Measurements from ENCODE around the gene KIRREL2.
"Not testable (repeated sequence)": the region's sequence is repeated elsewhere in the genome, so short reads cannot be mapped to it uniquely, and the experiment has no call there.

KIRREL2 gene

GRCh38 chr19:35856546-35857149 is at the start of gene KIRREL2:
Gene KIRREL2 (plus strand): TSS chr19:35856911. CDS start chr19:35857120, 209 bp downstream.
- peak; percentile 25 for DNase-seq

GRCh38 chr19:35807633-35808032 is 49.1 kb upstream of the KIRREL2 start:
- DNase-seq = no peak

GRCh38 chr19:35811317-35812219 is 45.1 kb upstream of the KIRREL2 start:
- DNase-seq = no peak

GRCh38 chr19:35812220-35813042 is 44.3 kb upstream of the KIRREL2 start, which contains the start of gene PRODH2:
Gene PRODH2 (minus strand): TSS chr19:35812845. CDS start chr19:35812805, 40 bp downstream.
- no peak for DNase-seq

GRCh38 chr19:35813043-35813890 is 43.4 kb upstream of the KIRREL2 start:
- DNase-seq = no peak

GRCh38 chr19:35816262-35816661 is 40.4 kb upstream of the KIRREL2 start:
- no peak for DNase-seq

- DNase-seq = no peak
These were observed 39.9 kb upstream of the KIRREL2 start for GRCh38 chr19:35816846-35817245.

- DNase-seq = no peak
These were observed 38.3 kb upstream of the KIRREL2 start for GRCh38 chr19:35818445-35818844.

- DNase-seq = no peak
These were observed 34.1 kb upstream of the KIRREL2 start for GRCh38 chr19:35822579-35822978.

GRCh38 chr19:35824150-35824549 is 32.6 kb upstream of the KIRREL2 start:
- DNase-seq = no peak

GRCh38 chr19:35828692-35829301 is 27.9 kb upstream of the KIRREL2 start:
- peak; percentile 38 for DNase-seq

- DNase-seq = no peak
These were observed 25.7 kb upstream of the KIRREL2 start for GRCh38 chr19:35830986-35831385.

- no peak for DNase-seq
These were observed 24.7 kb upstream of the KIRREL2 start for GRCh38 chr19:35832054-35832453.

- DNase-seq = no peak
These were observed 22.7 kb upstream of the KIRREL2 start for GRCh38 chr19:35833972-35834371.

GRCh38 chr19:35836096-35836495 is 20.6 kb upstream of the KIRREL2 start:
- not testable (repeated sequence) for DNase-seq

GRCh38 chr19:35841961-35842595 is 14.6 kb upstream of the KIRREL2 start:
- DNase-seq = no peak

- DNase-seq = no peak
These were observed 13.9 kb upstream of the KIRREL2 start for GRCh38 chr19:35842666-35843272.

GRCh38 chr19:35843676-35844481 is 12.8 kb upstream of the KIRREL2 start:
- DNase-seq = no peak

- no peak for DNase-seq
These were observed 12.1 kb upstream of the KIRREL2 start for GRCh38 chr19:35844482-35845214.

All from CD4-positive, alpha-beta T cell treated with Interleukin-10 for 1 hour (primary cell).